Activated CD4-positive, alpha-beta T cell treated with anti-CD3 and anti-CD28 coated beads, Interleukin-2, amount 10 ng/mL, durations not matched to agents 24 days and 14 days (primary cell): ENCODE measurements around the gene POLE3. TPM values are rescaled to one million over a fixed set of nuclear protein-coding genes. Genes with fewer than 3 reads are reported as not detected.
"Not testable (repeated sequence)": the region's sequence is repeated elsewhere in the genome, so short reads cannot be mapped to it uniquely, and the experiment has no call there.

ENCODE experiments used
- DNase-seq: peaks from one replicate; pipeline ENCODE4 v3.0.0; 2022
- H3K27ac Mint-ChIP-seq: one replicate; pipeline ENCODE4 v1.8.0; 2022; ENCODE audit warnings: mild to moderate bottlenecking, mixed read lengths
- H3K27me3 Mint-ChIP-seq: one replicate; pipeline ENCODE4 v1.8.0; 2022; ENCODE audit warnings: mixed read lengths
- H3K36me3 Mint-ChIP-seq: one replicate; pipeline ENCODE4 v1.8.0; 2022; ENCODE audit warnings: low read depth, mild to moderate bottlenecking, mixed read lengths
- H3K4me1 Mint-ChIP-seq: one replicate; pipeline ENCODE4 v1.8.0; 2021; ENCODE audit warnings: mixed read lengths
- H3K4me3 Mint-ChIP-seq: one replicate; pipeline ENCODE4 v1.8.0; 2022; ENCODE audit warnings: mild to moderate bottlenecking, moderate library complexity, mixed read lengths
- H3K9me3 Mint-ChIP-seq: one replicate; pipeline ENCODE4 v1.8.0; 2021; ENCODE audit warnings: mixed read lengths
- intact Hi-C: fragments of 100-400 bp; cut with micrococcal nuclease; formaldehyde crosslinking; loops from one replicate; pipeline ENCODE4 v1.15.1; 2023
- total RNA-seq: library from RNA; stranded (reverse); gene quantifications from 2 replicates; pipeline ENCODE4 v1.2.3, GENCODE V29; 2022

The POLE3 gene
- total RNA-seq, 1 donor from 2014 or later, result 84.4 TPM

GRCh38 chr9:113395000-113395861 lies 15.2 kb downstream of the POLE3 start:
- peaks cover 16% of the 10 kb centered on the region for H3K4me1 Mint-ChIP-seq
- H3K27ac Mint-ChIP-seq, result no peak overlapping the region
- H3K27me3 Mint-ChIP-seq, result no peaks in the 10 kb centered on the region
- intact Hi-C loops, result no loop called here
- H3K36me3 Mint-ChIP-seq, result peaks cover 6% of the 10 kb centered on the region
- H3K9me3 Mint-ChIP-seq, result no peaks in the 10 kb centered on the region
- no peak overlapping the region for H3K4me3 Mint-ChIP-seq
- no peak for DNase-seq

- Mint-ChIP-seq H3K27ac (no peak overlapping the region), H3K4me3 (no peak overlapping the region), H3K36me3 (peaks cover 14% of the 10 kb centered on the region), H3K27me3 (no peaks in the 10 kb centered on the region), H3K9me3 (no peaks in the 10 kb centered on the region), H3K4me1 (peaks cover 5% of the 10 kb centered on the region)
- DNase-seq, result no peak
- intact Hi-C loops, result no loop called here
Observed at GRCh38 chr9:113393281-113393680, 17.2 kb downstream of the POLE3 start.

- no peak for DNase-seq
- peaks cover 3% of the 10 kb centered on the region for H3K4me1 Mint-ChIP-seq
- intact Hi-C loops, result no loop called here
- no peaks in the 10 kb centered on the region for H3K27me3 Mint-ChIP-seq
- peaks cover 21% of the 10 kb centered on the region for H3K36me3 Mint-ChIP-seq
- H3K4me3 Mint-ChIP-seq, result no peak overlapping the region
- no peak overlapping the region for H3K27ac Mint-ChIP-seq
- no peaks in the 10 kb centered on the region for H3K9me3 Mint-ChIP-seq
Observed at GRCh38 chr9:113391917-113392316, 18.6 kb downstream of the POLE3 start.

- Mint-ChIP-seq H3K36me3 (peaks cover 26% of the 10 kb centered on the region), H3K4me3 (no peak overlapping the region), H3K9me3 (no peaks in the 10 kb centered on the region), H3K27me3 (no peaks in the 10 kb centered on the region), H3K4me1 (no peaks in the 10 kb centered on the region), H3K27ac (no peak overlapping the region)
- intact Hi-C loops, result no loop called here
- no peak for DNase-seq
Observed at GRCh38 chr9:113390192-113390960, 20.1 kb downstream of the POLE3 start.

GRCh38 chr9:113389451-113389850 lies 21.0 kb downstream of the POLE3 start:
- intact Hi-C loops, result no loop called here
- Mint-ChIP-seq H3K27ac (no peak overlapping the region), H3K4me1 (no peaks in the 10 kb centered on the region), H3K36me3 (peaks cover 26% of the 10 kb centered on the region), H3K27me3 (no peaks in the 10 kb centered on the region), H3K4me3 (no peak overlapping the region), H3K9me3 (no peaks in the 10 kb centered on the region)
- DNase-seq, result no peak

- H3K36me3 Mint-ChIP-seq, result peaks cover 26% of the 10 kb centered on the region
- H3K27ac Mint-ChIP-seq, result no peak overlapping the region
- intact Hi-C loops, result no loop called here
- H3K4me3 Mint-ChIP-seq, result no peak overlapping the region
- H3K4me1 Mint-ChIP-seq, result no peaks in the 10 kb centered on the region
- no peaks in the 10 kb centered on the region for H3K9me3 Mint-ChIP-seq
- no peaks in the 10 kb centered on the region for H3K27me3 Mint-ChIP-seq
- no peak for DNase-seq
Observed at GRCh38 chr9:113388833-113389232, 21.6 kb downstream of the POLE3 start.

GRCh38 chr9:113387560-113388230 lies 22.8 kb downstream of the POLE3 start:
- DNase-seq, result no peak
- H3K36me3 Mint-ChIP-seq, result peaks cover 21% of the 10 kb centered on the region
- no peak overlapping the region for H3K4me3 Mint-ChIP-seq
- H3K4me1 Mint-ChIP-seq, result no peaks in the 10 kb centered on the region
- no peaks in the 10 kb centered on the region for H3K27me3 Mint-ChIP-seq
- intact Hi-C loops, result no loop called here
- no peaks in the 10 kb centered on the region for H3K9me3 Mint-ChIP-seq
- no peak overlapping the region for H3K27ac Mint-ChIP-seq

- H3K4me3 Mint-ChIP-seq, result no peak overlapping the region
- no peaks in the 10 kb centered on the region for H3K4me1 Mint-ChIP-seq
- intact Hi-C loops, result no loop called here
- peaks cover 21% of the 10 kb centered on the region for H3K36me3 Mint-ChIP-seq
- H3K27me3 Mint-ChIP-seq, result no peaks in the 10 kb centered on the region
- H3K9me3 Mint-ChIP-seq, result no peaks in the 10 kb centered on the region
- DNase-seq, result no peak
- no peak overlapping the region for H3K27ac Mint-ChIP-seq
Observed at GRCh38 chr9:113386571-113387393, 23.7 kb downstream of the POLE3 start.

- no peak overlapping the region for H3K27ac Mint-ChIP-seq
- H3K9me3 Mint-ChIP-seq, result no peaks in the 10 kb centered on the region
- no peak for DNase-seq
- no peaks in the 10 kb centered on the region for H3K27me3 Mint-ChIP-seq
- peaks cover 5% of the 10 kb centered on the region for H3K4me1 Mint-ChIP-seq
- H3K4me3 Mint-ChIP-seq, result no peak overlapping the region
- intact Hi-C loops, result no loop called here
- H3K36me3 Mint-ChIP-seq, result peaks cover 5% of the 10 kb centered on the region
Observed at GRCh38 chr9:113381909-113382411, 28.5 kb downstream of the POLE3 start.

GRCh38 chr9:113381441-113381840 lies 29.0 kb downstream of the POLE3 start:
- intact Hi-C loops, result not testable (repeated sequence)

GRCh38 chr9:113380869-113381378 lies 29.6 kb downstream of the POLE3 start:
- H3K36me3 Mint-ChIP-seq, result peaks cover 3% of the 10 kb centered on the region
- peaks cover 5% of the 10 kb centered on the region for H3K4me1 Mint-ChIP-seq
- intact Hi-C loops, result no loop called here
- DNase-seq, result no peak
- no peak overlapping the region for H3K27ac Mint-ChIP-seq
- H3K4me3 Mint-ChIP-seq, result no peak overlapping the region
- no peaks in the 10 kb centered on the region for H3K9me3 Mint-ChIP-seq
- no peaks in the 10 kb centered on the region for H3K27me3 Mint-ChIP-seq

More at GRCh38 chr9:113381441-113381840, 29.0 kb downstream of the POLE3 start:
- H3K4me1 Mint-ChIP-seq, H3K27ac Mint-ChIP-seq, DNase-seq, H3K27me3 Mint-ChIP-seq, H3K4me3 Mint-ChIP-seq, H3K9me3 Mint-ChIP-seq, H3K36me3 Mint-ChIP-seq: not testable (repeated sequence)

- H3K27me3 Mint-ChIP-seq, DNase-seq, intact Hi-C loops, H3K36me3 Mint-ChIP-seq, H3K4me3 Mint-ChIP-seq, H3K9me3 Mint-ChIP-seq, H3K27ac Mint-ChIP-seq: not testable (repeated sequence)
- peaks cover 15% of the 10 kb centered on the region for H3K4me1 Mint-ChIP-seq
Observed at GRCh38 chr9:113379829-113380210, 30.7 kb downstream of the POLE3 start.
